Activated CD8-positive, alpha-beta T cell treated with anti-CD3 and anti-CD28 coated beads for 36 hours (primary cell): ENCODE results near the gene SLC44A5. TPM values are rescaled to one million over a fixed set of nuclear protein-coding genes. Genes with fewer than 3 reads are reported as not detected.
"Not testable (repeated sequence)": the region's sequence is repeated elsewhere in the genome, so short reads cannot be mapped to it uniquely, and the experiment has no call there.

Source experiments
- ATAC-seq: fragments of 200-7000 bp; cut with Tn5 transposase; one replicate; pipeline ENCODE4 v1.10.0; 2021; ENCODE audit warnings: mild to moderate bottlenecking, moderate library complexity
- CTCF ChIA-PET: fragments of 350-600 bp; sonication (Branson Sonifier 250); formaldehyde crosslinking; loops from one replicate; lab custom pipeline; 2021; ENCODE audit warnings: antibody characterized with exemption; lab: Charles Lee
- POLR2A ChIA-PET: fragments of 350-600 bp; sonication (Branson Sonifier 250); formaldehyde crosslinking; loops from one replicate; lab custom pipeline; 2021; ENCODE audit warnings: antibody characterized with exemption; lab: Charles Lee
- DNase-seq: peaks from one replicate; pipeline ENCODE4 v3.0.0-alpha.2; 2020
- H3K27ac Mint-ChIP-seq: one replicate; pipeline ENCODE4 v1.8.0; 2021; ENCODE audit warnings: mild to moderate bottlenecking, mixed read lengths
- H3K27me3 Mint-ChIP-seq: one replicate; pipeline ENCODE4 v1.8.0; 2021; ENCODE audit warnings: mixed read lengths
- H3K36me3 Mint-ChIP-seq: one replicate; pipeline ENCODE4 v1.8.0; 2021; ENCODE audit warnings: low read depth, mixed read lengths
- H3K4me1 Mint-ChIP-seq: one replicate; pipeline ENCODE4 v1.8.0; 2021; ENCODE audit warnings: low read depth, mixed read lengths
- H3K4me3 Mint-ChIP-seq: one replicate; pipeline ENCODE4 v1.8.0; 2021; ENCODE audit warnings: mild to moderate bottlenecking, moderate library complexity, mixed read lengths
- H3K9me3 Mint-ChIP-seq: one replicate; pipeline ENCODE4 v1.8.0; 2021; ENCODE audit warnings: mixed read lengths
- CTCF ChIP-seq: fragments of 200-600 bp; IDR thresholded peaks from one replicate; pipeline ENCODE4 v1.8.0; 2022; ENCODE audit warnings: antibody characterized with exemption, mild to moderate bottlenecking
- intact Hi-C: fragments of 100-400 bp; cut with micrococcal nuclease; formaldehyde crosslinking; loops from one replicate; pipeline ENCODE4 v1.10.0; 2022
- total RNA-seq, 2 experiments: library from RNA; stranded (reverse); gene quantifications; one replicate each; pipeline ENCODE4 v1.2.3, GENCODE V29; 2021

SLC44A5 gene
- total RNA-seq, 2 experiments from 2014 or later: 0.11 to 0.22 TPM

DNA sequence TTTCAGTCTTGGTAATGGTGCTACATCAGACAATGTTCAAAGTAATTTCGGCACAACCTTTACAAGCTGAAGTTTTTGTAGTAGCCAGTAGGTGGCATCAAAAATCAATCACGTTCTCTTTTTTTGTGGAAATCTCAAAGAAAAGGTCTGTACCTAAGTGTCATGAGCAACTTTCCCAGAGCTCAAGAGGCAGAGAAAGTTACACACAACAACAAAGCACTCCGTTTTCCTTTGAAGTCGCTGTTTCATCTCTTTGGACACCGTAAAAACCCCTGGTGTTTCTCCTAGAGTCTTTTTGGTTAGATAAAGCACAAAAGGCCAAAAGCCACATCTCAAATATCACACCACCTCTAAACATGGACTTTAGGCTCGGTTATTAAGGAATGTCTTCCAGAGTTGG, 345.1 kb downstream of the SLC44A5 start:
- intact Hi-C loops: loop anchor here (10.0 kb wide), 1 partner anchor 369 kb away; no protein-coding TSS in a partner anchor

DNA sequence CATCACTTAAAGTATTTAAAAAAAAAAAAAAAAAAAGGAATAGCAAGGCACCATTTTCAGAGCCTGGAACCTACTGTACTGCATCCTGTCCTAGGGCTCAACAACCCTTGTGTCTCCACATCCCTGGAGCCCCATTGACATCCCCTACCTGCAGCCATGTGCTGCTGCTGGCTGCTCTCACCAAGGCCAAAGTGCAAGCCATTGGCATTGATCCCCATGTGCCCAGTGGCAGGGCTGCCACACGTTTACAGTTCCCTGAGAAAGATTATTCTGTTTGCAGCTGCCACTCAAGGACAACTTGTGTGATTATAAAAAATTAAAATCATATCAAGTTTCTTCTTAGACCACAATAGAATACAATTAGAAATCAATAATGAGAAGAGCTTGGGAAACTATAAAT, 346.8 kb downstream of the SLC44A5 start:
- no peak overlapping the region for H3K27ac Mint-ChIP-seq
- ChIA-PET POLR2A (no interaction called here), CTCF (no interaction called here)
- DNase-seq: no peak
- no peak for TF ChIP-seq CTCF
- no peaks in the 10 kb centered on the region for H3K4me1 Mint-ChIP-seq
- no peak overlapping the region for H3K4me3 Mint-ChIP-seq
- intact Hi-C loops: loop anchor here (10.0 kb wide), 1 partner anchor 371 kb away; no protein-coding TSS in a partner anchor
- peaks cover 2% of the 10 kb centered on the region for H3K27me3 Mint-ChIP-seq
- H3K36me3 Mint-ChIP-seq: no peaks in the 10 kb centered on the region
- ATAC-seq: no peak
- peaks cover 3% of the 10 kb centered on the region for H3K9me3 Mint-ChIP-seq

More for the DNA sequence above, 345.1 kb downstream of the SLC44A5 start:
- CTCF ChIA-PET: interaction anchor here (1.0 to 2.9 kb wide), 12 partner anchors 9 to 389 kb away, joined by 3 to 17 read pairs (median 4); no protein-coding TSS in a partner anchor
- Mint-ChIP-seq H3K36me3 (no peaks in the 10 kb centered on the region), H3K27ac (no peak overlapping the region), H3K27me3 (no peaks in the 10 kb centered on the region), H3K4me1 (no peaks in the 10 kb centered on the region), H3K9me3 (peaks cover 4% of the 10 kb centered on the region), H3K4me3 (no peak overlapping the region)
- DNase-seq (no peak), ATAC-seq (no peak)
- peak; percentile 49 for TF ChIP-seq CTCF
- POLR2A ChIA-PET: no interaction called here

DNA sequence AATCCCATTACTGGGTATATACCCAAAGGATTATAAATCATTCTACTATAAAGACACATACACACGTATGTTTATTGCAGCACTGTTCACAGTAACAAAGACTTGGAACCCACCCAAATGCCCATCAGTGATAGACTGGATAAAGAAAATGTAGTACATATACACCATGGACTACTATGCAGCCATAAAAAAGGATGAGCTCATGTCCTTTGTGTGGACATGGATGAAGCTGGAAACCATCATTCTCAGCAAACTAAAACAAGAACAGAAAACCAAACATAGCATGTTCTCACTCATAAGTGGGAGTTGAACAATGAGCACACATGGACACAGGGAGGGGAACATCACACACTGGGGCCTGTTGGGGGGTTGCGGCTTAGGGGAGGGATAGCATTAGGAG, 347.3 kb downstream of the SLC44A5 start:
- DNase-seq, CTCF ChIA-PET, H3K36me3 Mint-ChIP-seq, H3K27ac Mint-ChIP-seq, H3K27me3 Mint-ChIP-seq, POLR2A ChIA-PET, H3K4me3 Mint-ChIP-seq, ATAC-seq, H3K4me1 Mint-ChIP-seq, H3K9me3 Mint-ChIP-seq: not testable (repeated sequence)
- intact Hi-C loops: loop anchor here (10.0 kb wide), 1 partner anchor 371 kb away; no protein-coding TSS in a partner anchor

DNA sequence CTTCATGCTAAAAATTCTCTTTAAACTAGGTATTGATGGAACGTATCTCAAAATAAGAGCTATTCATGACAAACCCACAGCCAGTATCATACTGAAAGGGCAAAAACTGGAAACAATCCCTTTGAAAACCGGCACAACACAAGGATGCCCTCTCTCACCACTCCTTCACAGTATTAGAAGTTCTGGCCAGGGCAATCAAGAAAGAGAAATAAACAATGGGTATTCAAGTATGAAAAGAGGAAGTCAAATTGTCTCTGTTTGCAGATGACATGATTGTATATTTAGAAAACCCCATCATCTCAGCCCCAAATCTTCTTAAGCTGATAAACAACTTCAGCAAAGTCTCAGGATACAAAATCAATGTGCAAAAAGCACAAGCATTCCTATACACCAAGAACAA, 349.0 kb downstream of the SLC44A5 start:
- H3K4me1 Mint-ChIP-seq, ATAC-seq, CTCF ChIA-PET, POLR2A ChIA-PET, H3K36me3 Mint-ChIP-seq, H3K4me3 Mint-ChIP-seq, DNase-seq, H3K27me3 Mint-ChIP-seq, H3K27ac Mint-ChIP-seq, H3K9me3 Mint-ChIP-seq: not testable (repeated sequence)
- intact Hi-C loops: loop anchor here (10.0 kb wide), 1 partner anchor 373 kb away; no protein-coding TSS in a partner anchor

DNA sequence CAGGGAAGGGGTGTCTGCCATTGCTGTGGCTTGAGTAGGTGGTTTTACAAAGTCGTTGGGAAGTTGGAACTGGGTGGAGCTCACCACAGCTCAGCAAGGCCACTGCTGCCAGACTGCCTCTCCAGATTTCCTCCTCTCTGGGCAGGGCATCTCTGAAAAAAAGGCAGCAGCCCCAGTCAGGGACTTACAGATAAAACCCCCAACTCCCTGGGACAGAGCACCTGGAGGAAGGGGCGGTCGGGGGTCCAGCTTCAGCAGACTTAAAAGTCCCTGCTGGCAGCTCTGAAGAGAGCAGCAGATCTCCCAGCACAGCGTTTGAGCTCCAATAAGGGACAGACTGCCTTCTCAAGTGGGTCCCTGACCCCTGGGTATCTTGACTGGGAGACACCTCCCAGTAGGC, 352.6 kb downstream of the SLC44A5 start:
- POLR2A ChIA-PET: no interaction called here

More for the DNA sequence above, 352.6 kb downstream of the SLC44A5 start:
- no peak for DNase-seq
- Mint-ChIP-seq H3K36me3 (no peaks in the 10 kb centered on the region), H3K27ac (no peak overlapping the region), H3K27me3 (peaks cover 3% of the 10 kb centered on the region), H3K4me3 (no peak overlapping the region), H3K9me3 (no peaks in the 10 kb centered on the region), H3K4me1 (no peaks in the 10 kb centered on the region)
- intact Hi-C loops: no loop called here
- CTCF ChIA-PET: interaction anchor here (1.0 kb wide), 1 partner anchor 486 kb away, joined by 3 read pairs; no protein-coding TSS in a partner anchor
- ATAC-seq: no peak
- TF ChIP-seq CTCF: no peak
